SJCRH30 (cell line): Measurements from ENCODE around the gene ADAMTSL3. TPM values are rescaled to one million over a fixed set of nuclear protein-coding genes. Genes with fewer than 3 reads are reported as not detected.
A peak's percentile ranks its signal among the peaks of the same experiment; 100 is the strongest.

ENCODE experiments used
- DNase-seq, 2 experiments: peaks; one replicate each; pipeline ENCODE4 v3.0.0-alpha.2; 2015 to 2020
- H3K27ac ChIP-seq: fragments of 250-450 bp; sonication (Bioruptor Pico); 2 replicates; pipeline ENCODE4 v1.5.1; 2020; ENCODE audit warnings: mild to moderate bottlenecking, moderate library complexity
- H3K27me3 ChIP-seq: fragments of 250-450 bp; sonication (Bioruptor Pico); 2 replicates; pipeline ENCODE4 v1.5.1; 2020; ENCODE audit warnings: mild to moderate bottlenecking, moderate library complexity
- H3K36me3 ChIP-seq: fragments of 250-450 bp; sonication (Bioruptor Pico); 2 replicates; pipeline ENCODE4 v1.5.1; 2020; ENCODE audit warnings: mild to moderate bottlenecking, moderate library complexity
- H3K4me1 ChIP-seq: fragments of 250-450 bp; sonication (Bioruptor Pico); 2 replicates; pipeline ENCODE4 v1.5.1; 2020; ENCODE audit warnings: mild to moderate bottlenecking, moderate library complexity
- H3K4me3 ChIP-seq: fragments of 250-450 bp; sonication (Bioruptor Pico); 2 replicates; pipeline ENCODE4 v1.5.1; 2020; ENCODE audit warnings: mild to moderate bottlenecking, moderate library complexity
- H3K9me3 ChIP-seq: fragments of 250-450 bp; sonication (Bioruptor Pico); replicated peaks from 2 replicates; pipeline ENCODE4 v1.5.1; 2020; ENCODE audit warnings: mild to moderate bottlenecking, moderate library complexity
- total RNA-seq: library from RNA; depleted of rRNA; stranded (reverse); fragments of >200 nt; shearing (Covaris generic); gene quantifications from 2 replicates; pipeline ENCODE4 v1.2.3, GENCODE V29; 2014

The ADAMTSL3 gene
- total RNA-seq, 1 experiment from 2014 or later, result 0.22 TPM

GRCh38 chr15:83830381-83830780 is 176.5 kb downstream of the ADAMTSL3 start:
- no peak overlapping the region for H3K27ac ChIP-seq
- H3K4me3 ChIP-seq, result no peak overlapping the region
- no peaks in the 10 kb centered on the region for H3K27me3 ChIP-seq
- H3K36me3 ChIP-seq, result no peaks in the 10 kb centered on the region
- peaks cover 9% of the 10 kb centered on the region; the same call in 1 of the 2 replicates for H3K4me1 ChIP-seq
- DNase-seq, result peak; percentile 35 to 57
- H3K9me3 ChIP-seq, result no peaks in the 10 kb centered on the region; the same call in none of the 2 replicates

- H3K36me3 ChIP-seq, result no peaks in the 10 kb centered on the region
- H3K9me3 ChIP-seq, result no peaks in the 10 kb centered on the region
- no peak overlapping the region for H3K4me3 ChIP-seq
- H3K27me3 ChIP-seq, result no peaks in the 10 kb centered on the region
- no peak overlapping the region for H3K27ac ChIP-seq
- peaks cover 11% of the 10 kb centered on the region; the same call in 1 of the 2 replicates for H3K4me1 ChIP-seq
- DNase-seq, result no peak
Observed at GRCh38 chr15:83833569-83833968, 179.6 kb downstream of the ADAMTSL3 start.

- Histone ChIP-seq H3K4me1 (peaks cover 10% of the 10 kb centered on the region; the same call in 1 of the 2 replicates), H3K4me3 (no peak overlapping the region), H3K27ac (no peak overlapping the region), H3K36me3 (no peaks in the 10 kb centered on the region), H3K27me3 (no peaks in the 10 kb centered on the region), H3K9me3 (no peaks in the 10 kb centered on the region)
- no peak for DNase-seq
Observed at GRCh38 chr15:83835479-83835878, 181.6 kb downstream of the ADAMTSL3 start.

GRCh38 chr15:83837945-83838571 is 184.1 kb downstream of the ADAMTSL3 start:
- no peaks in the 10 kb centered on the region for H3K27me3 ChIP-seq
- no peaks in the 10 kb centered on the region for H3K9me3 ChIP-seq
- H3K4me1 ChIP-seq, result peaks cover 5% of the 10 kb centered on the region; the same call in 1 of the 2 replicates
- peak; percentile 27 to 44 for DNase-seq
- H3K27ac ChIP-seq, result no peak overlapping the region
- no peaks in the 10 kb centered on the region for H3K36me3 ChIP-seq
- H3K4me3 ChIP-seq, result no peak overlapping the region

- no peak for DNase-seq
Observed at GRCh38 chr15:83838763-83839162, 184.8 kb downstream of the ADAMTSL3 start.

GRCh38 chr15:83842281-83842680 is 188.4 kb downstream of the ADAMTSL3 start:
- no peak overlapping the region for H3K27ac ChIP-seq
- no peak overlapping the region for H3K4me3 ChIP-seq

More at GRCh38 chr15:83838763-83839162, 184.8 kb downstream of the ADAMTSL3 start:
- H3K4me3 ChIP-seq, result no peak overlapping the region
- no peaks in the 10 kb centered on the region for H3K9me3 ChIP-seq
- H3K36me3 ChIP-seq, result no peaks in the 10 kb centered on the region
- H3K27ac ChIP-seq, result no peak overlapping the region
- no peaks in the 10 kb centered on the region for H3K27me3 ChIP-seq
- H3K4me1 ChIP-seq, result peaks cover 5% of the 10 kb centered on the region; the same call in 1 of the 2 replicates

GRCh38 chr15:83843471-83843871 is 189.5 kb downstream of the ADAMTSL3 start:
- Histone ChIP-seq H3K27me3 (no peaks in the 10 kb centered on the region), H3K36me3 (no peaks in the 10 kb centered on the region), H3K4me3 (no peak overlapping the region), H3K27ac (no peak overlapping the region), H3K9me3 (no peaks in the 10 kb centered on the region), H3K4me1 (peaks cover 10% of the 10 kb centered on the region)
- DNase-seq, result no peak

More at GRCh38 chr15:83842281-83842680, 188.4 kb downstream of the ADAMTSL3 start:
- H3K36me3 ChIP-seq, result no peaks in the 10 kb centered on the region
- DNase-seq, result no peak
- no peaks in the 10 kb centered on the region for H3K27me3 ChIP-seq
- peaks cover 5% of the 10 kb centered on the region; the same call in 1 of the 2 replicates for H3K4me1 ChIP-seq
- no peaks in the 10 kb centered on the region for H3K9me3 ChIP-seq

- H3K4me1 ChIP-seq, result peaks cover 19% of the 10 kb centered on the region
- no peak overlapping the region for H3K27ac ChIP-seq
- H3K9me3 ChIP-seq, result no peaks in the 10 kb centered on the region
- DNase-seq, result no peak
- no peak overlapping the region for H3K4me3 ChIP-seq
- H3K27me3 ChIP-seq, result no peaks in the 10 kb centered on the region
- no peaks in the 10 kb centered on the region for H3K36me3 ChIP-seq
Observed at GRCh38 chr15:83844742-83845141, 190.8 kb downstream of the ADAMTSL3 start.

- no peak for DNase-seq
- Histone ChIP-seq H3K9me3 (no peaks in the 10 kb centered on the region), H3K27me3 (no peaks in the 10 kb centered on the region), H3K4me3 (no peak overlapping the region), H3K27ac (no peak overlapping the region), H3K4me1 (peaks cover 23% of the 10 kb centered on the region), H3K36me3 (no peaks in the 10 kb centered on the region)
Observed at GRCh38 chr15:83845230-83845629, 191.3 kb downstream of the ADAMTSL3 start.

- no peak overlapping the region for H3K27ac ChIP-seq
- DNase-seq, result no peak
Observed at GRCh38 chr15:83846847-83847246, 192.9 kb downstream of the ADAMTSL3 start.

GRCh38 chr15:83848315-83849050 is 194.6 kb downstream of the ADAMTSL3 start:
- peak overlapping the region; percentile 65 for H3K27ac ChIP-seq
- no peaks in the 10 kb centered on the region for H3K27me3 ChIP-seq
- peaks cover 33% of the 10 kb centered on the region for H3K4me1 ChIP-seq
- H3K4me3 ChIP-seq, result no peak overlapping the region
- no peaks in the 10 kb centered on the region for H3K36me3 ChIP-seq
- DNase-seq, result peak; percentile 12 to 66
- no peaks in the 10 kb centered on the region for H3K9me3 ChIP-seq

More at GRCh38 chr15:83846847-83847246, 192.9 kb downstream of the ADAMTSL3 start:
- no peak overlapping the region for H3K4me3 ChIP-seq
- peaks cover 33% of the 10 kb centered on the region for H3K4me1 ChIP-seq
- H3K9me3 ChIP-seq, result no peaks in the 10 kb centered on the region
- no peaks in the 10 kb centered on the region for H3K27me3 ChIP-seq
- no peaks in the 10 kb centered on the region for H3K36me3 ChIP-seq

- no peaks in the 10 kb centered on the region for H3K9me3 ChIP-seq
- peak overlapping the region; percentile 65 for H3K27ac ChIP-seq
- peak; percentile 67 to 79 for DNase-seq
- H3K27me3 ChIP-seq, result no peaks in the 10 kb centered on the region
- H3K4me3 ChIP-seq, result 0 out of 2 replicates have a peak overlapping the region, but pooled peaks have one; percentile 11
- H3K4me1 ChIP-seq, result peaks cover 33% of the 10 kb centered on the region
- H3K36me3 ChIP-seq, result no peaks in the 10 kb centered on the region
Observed at GRCh38 chr15:83850015-83850414, 196.1 kb downstream of the ADAMTSL3 start.

GRCh38 chr15:83850501-83851245 is 196.8 kb downstream of the ADAMTSL3 start:
- no peak overlapping the region; the same call in 1 of the 2 replicates for H3K27ac ChIP-seq
- no peak for DNase-seq

GRCh38 chr15:83853232-83853631 is 199.3 kb downstream of the ADAMTSL3 start:
- DNase-seq, result no peak
- Histone ChIP-seq H3K4me3 (no peak overlapping the region), H3K27ac (no peak overlapping the region), H3K27me3 (no peaks in the 10 kb centered on the region), H3K4me1 (peaks cover 29% of the 10 kb centered on the region), H3K36me3 (no peaks in the 10 kb centered on the region), H3K9me3 (no peaks in the 10 kb centered on the region)

More at GRCh38 chr15:83850501-83851245, 196.8 kb downstream of the ADAMTSL3 start:
- Histone ChIP-seq H3K27me3 (no peaks in the 10 kb centered on the region), H3K4me3 (no peak overlapping the region), H3K4me1 (peaks cover 33% of the 10 kb centered on the region), H3K9me3 (no peaks in the 10 kb centered on the region), H3K36me3 (no peaks in the 10 kb centered on the region)
